Medulla oblongata (tissue), 1 donor: ENCODE data around the gene POC1A.

Experiments
- DNase-seq: peaks from one replicate; pipeline ENCODE4 v3.0.0-alpha.2; 2015; ENCODE audit errors: extremely low spot score

Gene POC1A

GRCh38 chr3:52026041-52026440 lies 128.2 kb downstream of the POC1A start:
- DNase-seq = no peak

DNA sequence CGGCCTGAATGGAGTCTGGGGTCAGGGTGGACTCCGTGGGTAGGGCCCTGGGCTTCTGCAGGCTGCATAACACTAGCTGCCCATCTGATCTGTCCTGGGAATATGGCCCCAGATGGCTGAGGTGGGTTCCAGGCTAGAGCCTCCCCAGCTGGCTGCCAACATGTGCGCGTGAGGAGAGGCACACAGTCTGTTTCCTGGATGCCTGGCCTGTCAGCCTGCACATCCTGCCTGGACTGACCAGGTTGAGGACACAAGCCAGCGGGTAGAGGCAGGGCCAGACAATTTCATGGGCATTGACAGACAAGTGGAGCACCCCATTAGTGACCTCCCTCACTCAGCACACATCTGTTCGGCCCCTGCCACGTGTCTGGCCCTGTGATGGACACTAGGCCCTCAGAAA lies 128.8 kb downstream of the POC1A start:
- no peak for DNase-seq
